ENCODE results near the gene RAB11FIP4. TPM values are rescaled to one million over a fixed set of nuclear protein-coding genes. Genes with fewer than 3 reads are reported as not detected.

The RAB11FIP4 gene
- total RNA-seq, 4 donors from 2014 or later, result 0.33 to 2.0 (median 1.2) TPM

DNA sequence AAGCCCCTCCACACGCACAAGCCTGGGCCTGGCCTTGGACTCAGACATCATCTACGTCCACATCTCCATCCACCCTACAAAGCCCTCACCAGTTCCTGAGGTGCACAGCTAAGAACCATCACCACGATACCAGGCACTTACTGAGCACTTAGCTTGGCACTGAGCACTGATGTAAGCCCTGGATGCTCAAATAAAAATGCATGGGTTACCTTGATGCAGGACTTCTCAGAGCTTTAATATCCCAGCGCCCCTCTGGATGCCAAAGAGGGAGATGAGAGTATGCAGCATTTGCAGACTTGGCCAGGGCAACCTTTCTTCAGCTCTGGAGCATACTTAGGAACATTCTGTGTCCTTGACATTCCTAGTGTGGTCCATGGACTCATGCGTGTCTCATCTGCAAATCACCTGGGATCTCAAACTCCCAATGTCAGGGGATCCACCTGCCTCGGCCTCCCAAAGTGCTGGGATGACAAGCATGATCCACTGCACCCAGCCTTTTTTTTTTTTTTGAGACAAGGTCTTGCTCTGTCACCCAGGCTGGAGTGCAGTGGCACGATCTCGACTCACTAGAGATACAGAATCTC, 69.8 kb downstream of the RAB11FIP4 start:
- TF ChIP-seq, protein P1, sequence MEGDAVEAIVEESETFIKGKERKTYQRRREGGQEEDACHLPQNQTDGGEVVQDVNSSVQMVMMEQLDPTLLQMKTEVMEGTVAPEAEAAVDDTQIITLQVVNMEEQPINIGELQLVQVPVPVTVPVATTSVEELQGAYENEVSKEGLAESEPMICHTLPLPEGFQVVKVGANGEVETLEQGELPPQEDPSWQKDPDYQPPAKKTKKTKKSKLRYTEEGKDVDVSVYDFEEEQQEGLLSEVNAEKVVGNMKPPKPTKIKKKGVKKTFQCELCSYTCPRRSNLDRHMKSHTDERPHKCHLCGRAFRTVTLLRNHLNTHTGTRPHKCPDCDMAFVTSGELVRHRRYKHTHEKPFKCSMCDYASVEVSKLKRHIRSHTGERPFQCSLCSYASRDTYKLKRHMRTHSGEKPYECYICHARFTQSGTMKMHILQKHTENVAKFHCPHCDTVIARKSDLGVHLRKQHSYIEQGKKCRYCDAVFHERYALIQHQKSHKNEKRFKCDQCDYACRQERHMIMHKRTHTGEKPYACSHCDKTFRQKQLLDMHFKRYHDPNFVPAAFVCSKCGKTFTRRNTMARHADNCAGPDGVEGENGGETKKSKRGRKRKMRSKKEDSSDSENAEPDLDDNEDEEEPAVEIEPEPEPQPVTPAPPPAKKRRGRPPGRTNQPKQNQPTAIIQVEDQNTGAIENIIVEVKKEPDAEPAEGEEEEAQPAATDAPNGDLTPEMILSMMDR (IDR thresholded peaks at IDR 0.05; ENCODE audit: low read depth), result no peak

DNA sequence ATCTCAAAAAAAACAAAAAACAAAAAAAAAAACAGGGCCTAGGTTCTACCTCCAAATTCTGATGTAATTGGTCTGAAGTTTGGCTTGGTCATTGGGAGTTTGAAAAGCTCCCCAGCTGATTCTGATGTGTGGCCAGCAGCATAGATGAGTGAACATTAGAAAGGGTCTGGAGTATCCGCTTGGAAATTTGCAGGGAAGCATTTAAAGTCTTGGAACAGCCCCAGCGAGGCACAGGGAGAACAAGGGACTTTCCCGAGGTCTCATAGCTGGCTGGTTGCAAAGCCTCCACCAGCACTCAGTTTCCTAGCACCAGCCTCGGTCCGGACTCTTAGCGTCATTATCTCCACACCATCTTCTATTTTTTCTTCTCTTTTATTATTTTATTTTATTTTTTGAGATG, 70.8 kb downstream of the RAB11FIP4 start:
- TF ChIP-seq, protein P1 (IDR thresholded peaks at IDR 0.05; ENCODE audit: low read depth), result no peak

DNA sequence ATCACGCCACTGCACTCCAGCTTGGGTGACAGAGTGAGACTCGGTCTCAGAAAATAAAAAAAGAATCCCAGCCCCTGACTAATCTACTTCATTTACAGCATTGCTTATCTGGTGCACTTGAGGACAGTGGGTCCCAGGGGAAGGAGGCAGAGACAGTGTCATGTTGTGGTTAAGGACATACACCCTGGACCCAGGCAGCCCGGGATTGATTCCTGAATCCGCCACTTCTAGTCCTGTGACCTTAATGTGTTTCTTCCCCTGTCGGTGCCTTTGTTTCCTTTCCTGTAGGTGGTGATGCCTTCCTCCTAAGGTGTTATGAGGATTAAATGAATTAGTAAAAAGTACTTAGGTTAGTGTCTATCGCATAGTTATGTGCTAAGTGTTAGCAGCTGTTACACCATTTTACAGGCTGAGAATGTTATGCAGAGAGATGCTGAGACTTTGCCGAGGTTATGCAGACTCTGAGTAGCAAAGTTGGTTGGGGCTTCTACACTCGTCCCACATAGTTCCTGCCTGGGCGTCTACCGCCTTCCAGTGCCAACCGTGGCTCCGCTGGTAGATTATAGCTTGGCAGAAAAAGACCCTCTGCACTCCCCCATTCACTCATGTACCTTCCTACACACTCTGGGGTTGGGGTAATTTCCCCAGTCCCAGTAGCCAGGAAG, 74.8 kb downstream of the RAB11FIP4 start:
- TF ChIP-seq, protein P1 (IDR thresholded peaks at IDR 0.05; ENCODE audit: low read depth), result no peak

DNA sequence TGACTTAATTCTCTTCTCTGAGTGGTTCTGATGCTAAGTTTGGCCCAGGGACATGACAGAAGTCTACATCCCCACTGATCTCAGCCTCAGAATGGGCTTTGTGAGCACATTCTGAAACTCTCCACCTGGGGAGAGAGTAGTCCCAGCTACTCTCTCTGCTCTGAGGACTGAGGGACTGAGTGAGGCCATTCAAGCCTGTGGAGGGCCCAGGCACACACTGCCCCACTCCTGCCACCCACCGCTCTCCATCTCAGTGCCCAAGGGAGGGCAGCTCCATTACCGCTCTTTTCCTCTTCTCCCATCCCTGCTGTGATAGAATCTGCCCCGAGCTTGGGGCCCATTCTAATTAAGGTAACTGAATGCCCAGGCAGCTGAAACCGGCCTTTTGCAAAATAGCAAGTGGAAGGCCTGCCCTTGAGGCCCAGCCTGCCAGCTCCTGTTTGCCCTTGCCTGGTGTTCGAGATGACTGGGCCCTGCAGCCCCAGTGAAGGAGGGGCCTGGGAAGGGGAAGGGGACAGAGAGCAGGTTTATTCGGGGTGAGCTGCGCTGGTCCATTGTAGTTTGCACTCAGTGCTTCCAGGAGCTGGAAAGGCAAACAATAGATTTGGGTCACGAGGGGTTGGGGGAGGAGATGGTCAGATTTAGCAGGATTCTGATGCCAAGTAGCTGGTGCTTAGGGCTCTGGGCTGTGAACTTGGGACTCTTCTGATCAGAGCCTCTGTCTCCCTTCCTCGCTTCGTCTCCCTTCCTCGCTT, 76.2 kb downstream of the RAB11FIP4 start:
- TF ChIP-seq, protein P1 (IDR thresholded peaks at IDR 0.05; ENCODE audit: low read depth), result no peak

DNA sequence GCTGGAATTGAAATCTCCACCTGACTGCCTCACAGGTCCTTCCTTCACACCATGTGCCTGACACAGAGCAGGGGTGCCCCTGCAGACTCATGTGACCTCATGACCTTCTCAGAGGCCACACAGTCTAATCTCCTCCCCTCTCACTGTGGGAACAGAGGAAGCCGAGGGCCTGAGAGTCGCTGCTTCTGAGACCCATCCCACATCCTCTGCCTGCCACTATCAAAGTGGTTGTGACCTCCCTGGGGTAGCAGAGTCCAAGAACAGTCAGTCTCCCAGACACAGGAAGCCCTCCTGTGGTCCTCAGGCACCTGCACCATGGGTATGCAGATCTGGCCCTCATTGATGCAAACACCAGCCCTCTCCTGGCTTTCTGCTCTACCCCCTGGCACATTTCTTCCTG, 78.5 kb downstream of the RAB11FIP4 start:
- TF ChIP-seq, protein P1 (IDR thresholded peaks at IDR 0.05; ENCODE audit: low read depth), result no peak

DNA sequence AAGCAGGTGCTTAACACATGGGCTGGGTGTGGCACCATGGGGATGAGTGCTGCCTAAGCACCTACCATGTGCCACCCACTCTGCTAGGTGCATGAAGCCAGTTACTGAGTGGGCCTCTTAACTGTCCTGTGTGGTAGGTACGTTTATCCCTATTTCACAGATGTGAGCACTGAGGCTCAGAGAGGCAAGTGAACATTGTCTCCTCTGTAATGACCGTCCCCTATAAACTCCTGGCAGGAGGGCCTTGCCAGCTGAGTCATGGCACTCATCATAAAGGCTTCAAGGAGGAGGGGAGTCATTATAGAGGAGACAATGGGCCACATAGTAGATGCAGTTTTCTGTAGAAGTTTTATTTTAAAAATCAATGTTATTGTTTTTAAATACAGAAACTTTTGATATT, 79.1 kb downstream of the RAB11FIP4 start:
- TF ChIP-seq, protein P1 (IDR thresholded peaks at IDR 0.05; ENCODE audit: low read depth), result no peak

DNA sequence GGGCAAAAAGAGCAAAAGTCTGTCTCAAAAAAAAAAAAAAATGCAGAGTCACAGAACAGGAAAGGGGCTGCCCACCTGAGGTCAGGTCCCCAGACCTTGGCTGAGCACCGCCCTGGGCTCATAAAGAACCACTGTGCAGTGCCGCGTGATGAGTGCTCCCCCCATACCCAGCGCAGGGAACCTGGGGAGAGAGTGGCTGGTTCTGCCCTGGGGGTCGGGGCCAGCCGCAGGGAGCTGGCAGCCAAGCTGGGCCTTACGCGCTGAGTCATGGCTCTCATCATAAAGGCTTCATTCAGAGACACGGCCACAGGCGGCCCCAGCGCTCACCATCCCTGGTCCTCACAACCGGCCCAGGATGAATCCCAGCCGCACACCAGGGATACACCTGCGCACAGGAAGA, 80.7 kb downstream of the RAB11FIP4 start:
- TF ChIP-seq, protein P1 (IDR thresholded peaks at IDR 0.05; ENCODE audit: low read depth), result no peak

Data from subcutaneous adipose tissue (tissue), 4 donors.